Aorta (tissue), 5 donors: ENCODE data around the gene PIGBOS1. TPM values are rescaled to one million over a fixed set of nuclear protein-coding genes. Genes with fewer than 3 reads are reported as not detected.
"Not testable (repeated sequence)": the region's sequence is repeated elsewhere in the genome, so short reads cannot be mapped to it uniquely, and the experiment has no call there.

Experiments
- ATAC-seq: fragments of 200-7000 bp; cut with Tn5 transposase; one replicate; pipeline ENCODE4 v1.9.1; 2022; ENCODE audit warnings: moderate library complexity; ENCODE audit not compliant: low FRiP score
- DNase-seq, 2 donors: peaks; one replicate each; pipeline ENCODE4 v3.0.0-alpha.2; 2020
- H3K27ac ChIP-seq, 2 donors: one replicate each; pipeline ENCODE4 v1.5.1; 2013; ENCODE audit warnings: low read length in 2 of 2, mild to moderate bottlenecking in 2 of 2, moderate library complexity in 2 of 2, control low read depth in 1 of 2, inconsistent platforms in 1 of 2, low read depth in 1 of 2
- H3K27me3 ChIP-seq, 2 donors: one replicate each; pipeline ENCODE4 v1.6.1; 2013; ENCODE audit warnings: control low read depth in 1 of 2, low read length in 1 of 2, mild to moderate bottlenecking in 1 of 2, moderate library complexity in 1 of 2; ENCODE audit not compliant: insufficient read depth in 2 of 2, control insufficient read depth in 1 of 2
- H3K36me3 ChIP-seq, 2 donors: one replicate each; pipeline ENCODE4 v1.6.1; 2013; ENCODE audit warnings: control low read depth in 1 of 2, low read length in 1 of 2, mild to moderate bottlenecking in 1 of 2; ENCODE audit not compliant: insufficient read depth in 2 of 2, control insufficient read depth in 1 of 2
- H3K4me1 ChIP-seq, 2 donors: one replicate each; pipeline ENCODE4 v1.6.1; 2013; ENCODE audit warnings: low read length in 2 of 2, control low read depth in 1 of 2, mild to moderate bottlenecking in 1 of 2, moderate library complexity in 1 of 2; ENCODE audit not compliant: insufficient read depth in 2 of 2, control insufficient read depth in 1 of 2
- H3K4me3 ChIP-seq, 2 donors: one replicate each; pipeline ENCODE4 v1.5.1; 2013; ENCODE audit warnings: low read length in 2 of 2, control low read depth in 1 of 2, mild to moderate bottlenecking in 1 of 2
- H3K9me3 ChIP-seq: one replicate; pipeline ENCODE4 v1.6.1; 2013; ENCODE audit warnings: mild to moderate bottlenecking, low read length; ENCODE audit not compliant: control insufficient read depth
- WGBS, 2 donors: extraction: QIAGEN DNeasy Blood & Tissue Kit; methylation state at CpG; one replicate each; pipeline ENCODE4 v1.1.7; 2013; 5-methylcytosine and 5-hydroxymethylcytosine counted together
- intact Hi-C, 2 donors: fragments of 100-400 bp; cut with DNase I; formaldehyde crosslinking; loops; one replicate each; pipeline versions ENCODE4 v1.14.2 to v1.15.0; 2022
- polyA plus RNA-seq, 2 donors: library from polyadenylated mRNA; stranded (reverse); fragments of 200-250 nt; gene quantifications; one replicate each; pipeline ENCODE4 v1.2.3, GENCODE V29; 2013
- total RNA-seq, 2 donors: library from RNA; stranded (reverse); fragmentation: NEBNext Ultra II Directional; extraction: Animal tissue kit (Norgen Biotek cat#: 25700); gene quantifications; one replicate each; pipeline ENCODE4 v1.2.1, GENCODE V29; 2021
- donor health status: healthy with polysubstance abuse.
- donor health status: Bipolar disorder and iron deficiency.
- donor health status: DM: no; HTN: no; CAD: no.
- donor health status: DM: no; HTN: no; CAD: no.
- donor health status: DM: yes; HTN: yes; CAD: no.

Gene PIGBOS1
- total and polyA plus RNA-seq, 4 donors, result 12.5 to 21.7 (median 14.9) TPM

DNA sequence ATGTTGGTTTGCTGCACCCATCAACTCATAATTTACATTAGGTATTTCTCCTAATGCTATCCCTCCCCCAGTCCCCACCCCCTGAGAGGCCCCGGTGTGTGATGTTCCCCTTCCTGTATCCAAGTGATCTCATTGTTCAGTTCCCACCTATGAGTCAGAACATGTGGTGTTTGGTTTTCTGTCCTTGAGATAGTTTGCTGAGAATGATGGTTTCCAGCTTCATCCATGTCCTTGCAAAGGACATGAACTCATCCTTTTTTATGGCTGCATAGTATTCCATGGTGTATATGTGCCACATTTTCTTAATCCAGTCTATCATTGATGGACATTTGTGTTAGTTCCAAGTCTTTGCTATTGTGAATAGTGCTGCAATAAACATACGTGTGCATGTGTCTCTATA, 38.3 kb downstream of the PIGBOS1 start:
- H3K9me3 ChIP-seq, H3K27ac ChIP-seq, H3K4me3 ChIP-seq, H3K27me3 ChIP-seq, intact Hi-C loops, H3K36me3 ChIP-seq, DNase-seq, ATAC-seq, H3K4me1 ChIP-seq: not testable (repeated sequence)
- 95 to 96% methylated on average over 2 of the region's 2 CpGs for whole genome bisulfite sequencing, 2 donors

DNA sequence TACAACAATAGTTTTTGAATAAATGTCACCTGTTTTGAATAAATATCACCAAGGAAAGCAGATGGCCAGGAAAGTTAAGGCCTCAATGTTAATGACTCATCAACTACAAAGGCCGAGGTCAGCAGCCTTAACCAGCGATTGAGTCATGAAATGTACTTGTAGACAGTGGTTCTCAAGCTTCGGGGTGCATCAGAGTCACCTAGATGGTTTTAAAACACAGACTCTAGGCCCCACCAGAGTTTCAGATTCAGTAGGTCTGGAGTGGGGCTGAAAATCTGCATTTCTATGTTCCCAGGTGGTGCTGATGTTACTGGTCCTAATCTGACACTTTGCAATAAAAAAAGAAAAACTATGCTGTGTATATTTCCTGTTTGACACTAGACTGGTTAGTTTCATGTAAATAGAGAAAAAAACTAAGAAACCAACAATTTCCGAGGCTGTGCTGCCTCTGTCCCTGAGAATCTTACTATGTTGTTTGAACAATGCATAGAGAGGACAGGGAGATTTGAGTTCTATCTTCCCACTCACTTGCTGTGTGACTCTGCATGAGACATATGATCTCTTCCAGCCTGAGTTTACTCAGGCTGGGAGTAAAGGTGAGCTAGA, 39.1 kb downstream of the PIGBOS1 start:
- 86% methylated on average over 4 of the region's 4 CpGs for WGBS, 2 donors
- no peak overlapping the region for H3K4me3 ChIP-seq
- intact Hi-C loops, result no loop called here
- H3K9me3 ChIP-seq, result no peaks in the 10 kb centered on the region
- no peak for DNase-seq
- peaks cover 0 to 1% of the 10 kb centered on the region in 2 donors for H3K4me1 ChIP-seq
- H3K27ac ChIP-seq, result no peak overlapping the region
- no peak for ATAC-seq
- H3K27me3 ChIP-seq, result no peaks in the 10 kb centered on the region
- H3K36me3 ChIP-seq, result peaks cover 0 to 3% of the 10 kb centered on the region in 2 donors

DNA sequence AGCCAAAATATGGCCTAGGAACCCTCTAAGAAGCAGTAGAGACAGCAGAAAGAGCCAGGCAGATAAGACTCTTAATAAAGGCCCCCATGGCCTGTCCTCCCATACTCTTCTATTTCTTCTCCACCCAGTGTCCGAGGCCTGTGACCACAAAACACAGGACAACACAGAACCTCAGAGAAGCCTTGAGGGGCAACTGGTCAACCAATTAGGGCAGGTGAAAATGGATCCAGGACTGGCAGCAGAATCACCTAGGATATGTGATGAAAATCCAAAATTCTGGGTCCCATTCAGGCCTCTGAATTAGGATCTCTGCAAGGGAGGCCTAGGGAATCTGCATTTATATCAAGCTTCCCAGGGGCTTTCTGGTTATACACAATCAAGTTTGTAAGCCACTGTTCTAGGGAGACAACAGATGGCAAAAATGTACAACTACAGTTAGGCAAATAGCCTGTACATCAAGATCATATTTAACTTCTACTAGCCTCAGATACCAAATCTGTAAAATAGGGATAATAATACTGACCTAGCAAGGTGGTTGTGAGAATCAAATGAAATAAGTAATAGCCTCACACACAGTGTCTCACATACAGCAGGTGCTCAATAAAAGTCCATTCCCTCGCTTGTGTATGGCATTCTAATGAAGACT, 39.7 kb downstream of the PIGBOS1 start:
- H3K27ac ChIP-seq, result no peak overlapping the region

DNA sequence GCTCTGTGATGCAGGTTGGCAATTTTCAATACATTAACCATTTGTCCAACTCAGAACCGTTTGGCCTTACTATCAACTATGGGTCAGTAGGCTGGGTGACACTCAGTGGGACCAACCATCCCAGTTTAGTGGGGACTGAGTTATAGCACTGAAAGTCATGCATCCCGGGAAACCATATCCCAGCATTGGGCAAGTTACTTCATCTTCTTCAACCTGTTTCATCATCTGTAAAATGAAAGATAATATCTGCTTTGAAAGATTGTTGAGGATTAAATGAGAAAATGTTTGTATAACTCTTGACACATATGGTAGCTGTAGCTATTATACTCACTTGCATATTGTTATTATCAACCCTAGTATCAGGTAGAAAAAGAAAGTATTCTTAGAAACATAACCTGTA, 41.2 kb downstream of the PIGBOS1 start:
- no peaks in the 10 kb centered on the region for H3K27me3 ChIP-seq
- H3K4me3 ChIP-seq, result no peak overlapping the region
- H3K4me1 ChIP-seq, result peaks cover 0 to 1% of the 10 kb centered on the region in 2 donors
- DNase-seq (no peak), ATAC-seq (no peak)
- H3K9me3 ChIP-seq, result no peaks in the 10 kb centered on the region
- 86 to 89% methylated on average over 2 of the region's 2 CpGs for WGBS, 2 donors
- H3K27ac ChIP-seq, result no peak overlapping the region
- intact Hi-C loops, result no loop called here
- peaks cover 0 to 3% of the 10 kb centered on the region in 2 donors for H3K36me3 ChIP-seq

More for the DNA sequence above, 39.7 kb downstream of the PIGBOS1 start:
- Histone ChIP-seq H3K36me3 (peaks cover 0 to 3% of the 10 kb centered on the region in 2 donors), H3K27me3 (no peaks in the 10 kb centered on the region), H3K4me3 (no peak overlapping the region), H3K9me3 (no peaks in the 10 kb centered on the region), H3K4me1 (peaks cover 0 to 1% of the 10 kb centered on the region in 2 donors)
- no peak for ATAC-seq
- 96 to 97% methylated on average over 2 of the region's 2 CpGs for WGBS, 2 donors
- intact Hi-C loops, result no loop called here
- DNase-seq, result no peak

DNA sequence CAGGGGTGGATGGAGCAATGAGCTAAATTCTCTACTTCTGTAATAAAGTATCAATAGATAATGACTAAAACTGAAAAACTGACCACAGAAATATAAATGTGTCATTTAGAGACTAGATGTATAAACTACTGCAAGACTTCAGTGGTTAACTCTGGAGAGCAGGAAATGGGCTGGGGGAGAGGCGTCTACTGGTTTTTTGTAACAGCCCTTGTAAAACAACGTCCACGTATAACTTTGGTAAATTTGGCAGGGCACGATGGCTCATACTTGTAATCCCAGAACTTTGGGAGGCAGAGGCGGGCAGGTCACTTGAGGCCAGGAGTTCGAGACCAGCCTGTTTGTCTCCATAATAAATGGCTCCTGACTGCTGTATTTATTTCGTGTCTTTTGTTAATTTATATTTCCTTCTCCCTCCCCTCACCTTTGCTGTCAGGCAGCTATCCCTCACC, 41.8 kb downstream of the PIGBOS1 start:
- Histone ChIP-seq H3K27ac (no peak overlapping the region), H3K27me3 (no peaks in the 10 kb centered on the region), H3K9me3 (no peaks in the 10 kb centered on the region), H3K4me3 (no peak overlapping the region), H3K4me1 (peaks cover 0 to 1% of the 10 kb centered on the region in 2 donors), H3K36me3 (peaks cover 0 to 3% of the 10 kb centered on the region in 2 donors)
- no peak for ATAC-seq
- intact Hi-C loops, result no loop called here
- WGBS, 2 donors, result 30 to 31% methylated on average over 7 of the region's 7 CpGs
- no peak for DNase-seq

DNA sequence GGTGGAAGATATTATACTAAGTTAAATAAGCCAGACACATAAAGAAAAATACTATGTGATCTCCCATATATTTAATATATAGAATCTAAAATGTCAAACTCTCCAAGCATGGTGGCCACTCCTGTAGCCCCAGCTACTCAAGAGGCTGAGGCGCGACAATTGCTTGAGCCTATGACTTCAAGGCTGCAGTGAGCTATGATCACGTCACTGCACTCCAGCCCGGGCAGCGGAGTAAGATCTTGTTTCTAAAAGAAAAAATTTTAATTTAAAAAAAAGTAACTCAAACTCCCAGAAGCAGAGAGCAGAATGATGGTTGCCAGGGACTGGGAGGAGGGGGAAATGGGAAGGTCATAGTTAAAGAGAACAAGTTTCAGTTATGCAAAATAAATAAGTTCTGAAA, 42.6 kb downstream of the PIGBOS1 start:
- ATAC-seq, result no peak
- DNase-seq, result no peak
- Histone ChIP-seq H3K9me3 (no peaks in the 10 kb centered on the region), H3K4me1 (peaks cover 0 to 1% of the 10 kb centered on the region in 2 donors), H3K27ac (no peak overlapping the region), H3K36me3 (peaks cover 0 to 3% of the 10 kb centered on the region in 2 donors), H3K4me3 (no peak overlapping the region), H3K27me3 (no peaks in the 10 kb centered on the region)
- 77 to 79% methylated on average over 5 of the region's 5 CpGs for WGBS, 2 donors
- intact Hi-C loops, result no loop called here

DNA sequence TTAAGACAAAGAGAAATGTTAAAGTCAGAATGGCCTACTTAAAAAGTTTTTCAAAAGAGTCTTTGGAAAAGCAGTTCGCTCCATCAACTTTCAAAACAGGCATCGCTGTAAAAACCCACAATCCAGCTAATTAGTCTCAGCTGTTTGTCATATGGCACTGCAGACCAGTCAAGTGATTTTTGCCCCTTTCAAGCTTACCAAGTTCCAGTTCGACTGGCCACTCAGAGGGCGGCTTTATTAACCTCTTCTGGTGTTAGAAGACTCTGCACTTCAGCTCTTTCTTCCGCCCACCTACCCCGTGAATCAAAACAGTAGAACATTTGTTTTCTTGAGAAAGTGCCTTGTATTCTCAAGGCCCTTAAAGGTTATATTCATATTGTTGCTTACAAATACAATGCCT, 48.6 kb downstream of the PIGBOS1 start:
- Histone ChIP-seq H3K9me3 (no peaks in the 10 kb centered on the region), H3K4me1 (no peaks in the 10 kb centered on the region), H3K27ac (no peak overlapping the region), H3K27me3 (no peaks in the 10 kb centered on the region), H3K36me3 (no peaks in the 10 kb centered on the region), H3K4me3 (no peak overlapping the region)
- intact Hi-C loops, result no loop called here
- 80 to 82% methylated on average over 6 of the region's 6 CpGs for WGBS, 2 donors
- DNase-seq (no peak), ATAC-seq (no peak)

DNA sequence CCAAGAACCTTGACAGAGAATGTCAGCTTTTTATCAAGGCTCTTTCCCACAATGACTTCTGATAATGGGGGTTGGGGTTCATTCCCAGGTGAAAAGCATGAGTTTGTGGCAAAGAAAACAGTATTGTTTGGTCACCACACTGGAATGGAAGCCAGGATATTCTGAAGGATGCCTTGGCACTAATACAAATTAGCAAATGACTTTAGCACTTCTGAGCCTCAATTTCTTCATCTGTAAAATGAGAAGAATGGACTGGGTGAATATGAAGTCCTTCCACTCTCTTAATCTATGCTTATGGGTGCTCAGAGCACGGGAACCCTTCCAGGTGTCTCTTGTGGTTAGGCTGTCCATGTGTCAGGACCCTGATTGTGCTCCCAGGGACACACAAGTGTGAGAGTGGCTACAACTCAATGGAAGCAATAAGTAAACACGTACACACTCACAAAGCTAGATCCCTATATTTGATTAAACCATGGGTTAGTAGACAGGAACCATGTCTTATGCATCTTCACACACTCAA, 50.7 kb downstream of the PIGBOS1 start:
- no peak for ATAC-seq
- intact Hi-C loops, result no loop called here
- Histone ChIP-seq H3K36me3 (no peaks in the 10 kb centered on the region), H3K27ac (no peak overlapping the region), H3K4me1 (no peaks in the 10 kb centered on the region), H3K27me3 (no peaks in the 10 kb centered on the region), H3K4me3 (no peak overlapping the region), H3K9me3 (no peaks in the 10 kb centered on the region)
- WGBS, 2 donors, result 94 to 96% methylated on average over 2 of the region's 2 CpGs
- no peak for DNase-seq
